H4 (cell line): Measurements from ENCODE around the gene ARFRP1. TPM values are rescaled to one million over a fixed set of nuclear protein-coding genes. Genes with fewer than 3 reads are reported as not detected.
A peak's percentile ranks its signal among the peaks of the same experiment; 100 is the strongest.

Experiments used
- DNase-seq: peaks from one replicate; pipeline ENCODE4 v3.0.0-alpha.2; 2015; ENCODE audit warnings: low spot score
- total RNA-seq: library from RNA; depleted of rRNA; stranded (reverse); fragments of >200 nt; shearing (Covaris generic); gene quantifications from 2 replicates; pipeline ENCODE4 v1.2.3, GENCODE V29; 2014

The ARFRP1 gene
- total RNA-seq, 1 experiment from 2014 or later, result 24.6 TPM

DNA sequence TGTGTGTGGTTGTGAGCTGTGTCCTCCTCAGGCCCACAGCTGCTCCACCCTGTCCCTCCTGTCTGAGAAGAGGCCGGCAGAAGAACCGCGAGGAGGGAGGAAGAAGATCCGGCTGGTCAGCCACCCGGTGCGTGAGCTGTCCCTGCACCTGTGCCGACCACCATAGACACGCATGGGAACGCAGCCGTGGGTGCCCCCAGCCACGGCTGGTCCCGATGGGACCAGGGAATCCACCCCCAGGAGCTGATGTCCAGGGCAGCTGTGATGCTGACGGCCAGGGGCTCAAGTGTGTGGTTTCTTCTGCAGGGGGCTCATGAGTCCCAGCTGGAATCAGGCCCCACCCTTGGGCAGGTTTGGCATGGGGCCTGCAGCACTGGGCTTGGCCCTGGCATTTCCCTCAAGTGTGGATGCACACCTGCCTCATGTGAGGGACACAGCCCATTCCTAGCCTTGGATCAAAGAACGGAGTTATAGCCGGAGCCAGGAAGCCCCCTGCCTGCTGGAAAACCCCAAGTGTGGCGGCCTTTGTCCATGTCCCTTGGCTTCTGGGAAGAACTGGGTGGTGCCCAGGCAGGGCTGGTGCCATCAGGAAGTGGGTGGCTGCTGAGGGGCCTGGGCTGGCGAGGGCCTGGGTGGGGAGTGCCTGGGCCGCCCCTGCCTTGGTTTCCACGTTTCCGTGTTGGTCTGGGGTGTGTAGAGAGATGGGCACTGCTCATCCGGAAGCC, 15.9 kb downstream of the ARFRP1 start:
- DNase-seq, result no peak

DNA sequence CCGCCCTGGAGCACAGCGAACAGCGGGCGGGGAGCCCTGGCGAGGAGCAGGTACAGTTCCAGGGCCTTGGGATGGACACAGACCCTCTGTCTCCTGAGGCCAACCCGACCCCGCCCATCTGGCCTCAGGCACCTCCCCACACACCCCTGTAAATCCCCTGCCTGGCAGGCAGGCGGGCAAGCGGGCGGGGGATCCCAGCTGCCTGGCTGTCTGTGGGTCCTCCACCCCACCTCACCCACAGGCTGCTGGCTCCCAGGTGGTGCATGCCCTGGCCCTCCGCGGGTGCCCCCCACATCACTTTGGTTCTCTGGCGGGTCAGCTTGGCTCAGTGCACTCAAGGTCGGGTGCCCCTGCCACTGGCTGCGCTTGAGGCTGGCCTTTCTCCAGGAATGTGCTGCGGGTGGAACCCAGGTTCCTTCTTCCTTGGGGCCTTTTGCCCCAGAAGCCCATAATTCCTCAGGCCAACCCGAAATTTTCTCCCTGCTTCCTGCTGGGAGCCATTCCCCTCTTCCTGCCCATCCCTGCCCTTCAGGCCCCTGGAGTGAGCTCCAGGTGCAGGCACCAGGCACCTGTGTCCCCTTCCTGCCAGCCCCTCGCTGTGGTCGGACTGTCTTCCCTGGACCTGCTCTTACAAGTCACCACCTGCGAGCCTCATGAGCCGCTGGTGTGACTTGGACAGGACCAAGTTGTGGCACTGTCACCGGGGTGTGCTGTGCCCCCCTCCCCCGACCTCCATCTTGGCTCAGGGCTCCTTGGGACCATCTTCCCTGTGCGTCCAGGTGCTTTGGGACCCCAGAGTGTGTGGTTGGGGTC, 16.7 kb downstream of the ARFRP1 start:
- DNase-seq, result no peak

DNA sequence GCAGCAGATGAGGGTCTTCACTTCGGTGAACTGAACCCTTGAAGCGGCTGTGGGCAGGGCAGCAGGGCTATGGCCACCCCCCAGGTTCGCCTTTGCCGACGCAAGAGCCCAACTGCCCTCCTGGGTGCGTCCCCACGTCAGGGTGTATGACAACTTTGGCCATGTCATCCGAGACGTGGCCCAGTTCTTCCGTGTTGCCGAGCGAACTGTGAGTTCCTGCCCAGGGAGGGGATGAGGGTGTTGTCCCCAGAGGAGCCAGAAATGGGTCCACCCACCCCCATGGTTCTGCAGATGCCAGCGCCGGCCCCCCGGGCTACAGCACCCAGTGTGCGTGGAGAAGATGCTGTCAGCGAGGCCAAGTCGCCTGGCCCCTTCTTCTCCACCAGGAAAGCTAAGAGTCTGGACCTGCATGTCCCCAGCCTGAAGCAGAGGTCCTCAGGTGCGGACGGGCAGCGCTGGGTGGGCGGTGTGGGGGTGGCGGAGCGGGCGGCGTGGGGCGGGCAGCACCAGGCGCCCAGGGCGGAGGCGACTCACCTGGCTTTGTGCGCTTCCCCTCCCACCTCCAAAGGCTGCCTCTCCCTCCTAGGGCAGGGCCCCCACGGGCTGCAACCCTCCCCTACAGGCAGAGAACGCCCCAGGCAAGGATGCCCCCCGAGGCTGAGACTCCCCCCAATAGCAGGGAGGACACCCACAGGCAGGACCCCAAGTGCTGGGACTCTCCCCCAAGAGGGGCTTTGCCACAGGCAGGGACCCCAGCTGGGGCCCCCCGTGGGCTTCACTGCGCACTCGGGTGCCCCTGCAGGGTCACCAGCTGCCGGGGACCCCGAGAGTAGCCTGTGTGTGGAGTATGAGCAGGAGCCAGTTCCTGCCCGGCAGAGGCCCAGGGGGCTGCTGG, 17.5 kb downstream of the ARFRP1 start:
- DNase-seq, result no peak

DNA sequence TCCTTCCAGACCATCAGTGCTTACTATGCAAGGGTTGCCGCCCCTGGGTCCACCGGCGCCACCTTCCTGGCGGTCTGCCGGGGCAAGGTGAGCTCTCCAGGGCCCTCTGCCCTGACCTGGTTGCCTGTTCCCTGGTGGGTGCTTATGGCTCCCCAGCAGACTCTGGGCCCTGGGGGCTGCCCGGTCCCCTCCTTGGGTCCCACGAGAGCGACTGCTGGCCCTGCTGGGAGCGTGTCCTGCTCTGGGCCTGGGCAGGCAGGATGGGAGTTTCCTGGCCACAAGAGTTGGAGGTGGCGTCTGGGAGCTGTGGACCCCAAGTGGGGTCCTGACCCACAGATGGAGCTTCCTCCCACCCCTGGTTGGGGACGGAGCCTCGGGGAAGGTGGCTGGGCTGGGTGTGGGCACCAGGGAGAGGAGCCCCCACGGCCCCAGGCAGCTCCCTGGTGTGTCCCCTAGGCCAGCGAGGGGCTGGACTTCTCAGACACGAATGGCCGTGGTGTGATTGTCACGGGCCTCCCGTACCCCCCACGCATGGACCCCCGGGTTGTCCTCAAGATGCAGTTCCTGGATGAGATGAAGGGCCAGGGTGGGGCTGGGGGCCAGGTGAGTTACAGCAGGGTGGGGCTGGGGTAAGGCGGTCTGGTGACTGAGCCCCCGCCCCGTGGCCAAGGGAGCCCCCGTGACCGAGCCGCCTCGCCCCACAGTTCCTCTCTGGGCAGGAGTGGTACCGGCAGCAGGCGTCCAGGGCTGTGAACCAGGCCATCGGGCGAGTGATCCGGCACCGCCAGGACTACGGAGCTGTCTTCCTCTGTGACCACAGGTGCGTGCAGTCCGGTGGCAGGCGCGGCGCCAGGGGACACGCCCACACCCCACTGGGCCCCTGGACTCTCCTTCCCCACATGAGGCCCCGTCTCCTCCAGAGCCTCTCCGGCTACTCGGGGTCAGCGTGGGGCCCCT, 18.5 kb downstream of the ARFRP1 start:
- no peak for DNase-seq

DNA sequence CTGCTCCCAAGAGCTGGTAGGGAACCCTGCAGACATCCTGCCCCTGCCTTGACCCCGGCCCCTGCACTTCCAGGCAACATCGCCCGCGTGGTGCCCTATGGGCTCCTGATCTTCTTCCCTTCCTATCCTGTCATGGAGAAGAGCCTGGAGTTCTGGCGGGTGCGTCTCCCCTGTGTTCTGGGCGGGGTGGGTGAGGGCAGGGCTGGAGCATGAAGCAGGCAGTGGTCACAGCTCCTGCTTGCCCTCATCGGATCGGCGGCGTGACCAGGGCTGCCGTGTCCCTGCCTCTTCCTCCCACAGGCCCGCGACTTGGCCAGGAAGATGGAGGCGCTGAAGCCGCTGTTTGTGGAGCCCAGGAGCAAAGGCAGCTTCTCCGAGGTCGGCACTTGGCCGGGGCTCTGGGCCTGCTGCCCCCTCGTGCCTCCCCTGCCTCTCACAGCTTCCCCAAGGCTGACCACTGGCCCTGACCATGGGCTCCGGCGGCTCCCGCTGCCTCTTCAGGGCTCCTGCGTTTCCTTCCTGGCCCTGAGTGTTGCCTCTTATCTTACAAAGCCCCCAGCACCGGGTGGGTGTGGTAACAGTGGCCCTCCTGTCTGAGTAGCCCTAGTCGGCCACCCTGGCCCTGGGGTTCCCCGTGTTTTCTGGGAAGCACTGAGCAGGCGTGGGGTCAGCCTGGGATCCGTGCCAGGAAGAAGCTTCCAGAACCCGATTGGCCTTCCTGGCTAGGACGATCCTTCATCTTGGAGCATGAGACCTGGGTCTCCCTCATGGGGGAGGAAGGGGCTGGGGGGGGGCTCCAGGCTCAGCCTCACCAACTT, 19.3 kb downstream of the ARFRP1 start:
- no peak for DNase-seq

DNA sequence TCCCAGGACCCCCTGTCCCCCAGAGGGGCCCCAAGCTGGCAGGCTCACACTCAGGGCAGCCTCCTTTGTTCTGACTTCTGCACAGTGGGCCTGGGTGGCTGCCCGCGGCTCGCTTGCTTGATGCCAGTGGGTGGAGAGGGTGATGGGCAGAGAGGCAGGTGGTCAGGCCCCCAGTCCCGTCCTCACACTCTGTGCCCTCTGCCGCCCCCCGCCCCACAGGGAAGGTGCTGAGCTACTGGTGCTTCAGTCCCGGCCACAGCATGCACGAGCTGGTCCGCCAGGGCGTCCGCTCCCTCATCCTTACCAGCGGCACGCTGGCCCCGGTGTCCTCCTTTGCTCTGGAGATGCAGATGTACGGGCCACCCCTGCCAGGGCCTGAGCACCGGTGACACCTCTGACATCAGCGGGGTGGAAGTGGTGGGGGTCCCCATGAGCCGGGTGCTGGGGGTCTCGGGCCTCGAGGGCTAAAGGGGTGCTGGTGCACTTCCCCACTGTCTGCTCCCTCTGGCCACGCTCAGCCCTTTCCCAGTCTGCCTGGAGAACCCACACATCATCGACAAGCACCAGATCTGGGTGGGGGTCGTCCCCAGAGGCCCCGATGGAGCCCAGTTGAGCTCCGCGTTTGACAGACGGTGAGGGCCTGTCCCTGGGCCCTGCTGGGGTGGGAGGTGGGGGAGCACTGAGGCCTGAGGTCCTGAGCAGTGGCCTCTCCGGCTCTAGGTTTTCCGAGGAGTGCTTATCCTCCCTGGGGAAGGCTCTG, 20.2 kb downstream of the ARFRP1 start:
- DNase-seq, result no peak

DNA sequence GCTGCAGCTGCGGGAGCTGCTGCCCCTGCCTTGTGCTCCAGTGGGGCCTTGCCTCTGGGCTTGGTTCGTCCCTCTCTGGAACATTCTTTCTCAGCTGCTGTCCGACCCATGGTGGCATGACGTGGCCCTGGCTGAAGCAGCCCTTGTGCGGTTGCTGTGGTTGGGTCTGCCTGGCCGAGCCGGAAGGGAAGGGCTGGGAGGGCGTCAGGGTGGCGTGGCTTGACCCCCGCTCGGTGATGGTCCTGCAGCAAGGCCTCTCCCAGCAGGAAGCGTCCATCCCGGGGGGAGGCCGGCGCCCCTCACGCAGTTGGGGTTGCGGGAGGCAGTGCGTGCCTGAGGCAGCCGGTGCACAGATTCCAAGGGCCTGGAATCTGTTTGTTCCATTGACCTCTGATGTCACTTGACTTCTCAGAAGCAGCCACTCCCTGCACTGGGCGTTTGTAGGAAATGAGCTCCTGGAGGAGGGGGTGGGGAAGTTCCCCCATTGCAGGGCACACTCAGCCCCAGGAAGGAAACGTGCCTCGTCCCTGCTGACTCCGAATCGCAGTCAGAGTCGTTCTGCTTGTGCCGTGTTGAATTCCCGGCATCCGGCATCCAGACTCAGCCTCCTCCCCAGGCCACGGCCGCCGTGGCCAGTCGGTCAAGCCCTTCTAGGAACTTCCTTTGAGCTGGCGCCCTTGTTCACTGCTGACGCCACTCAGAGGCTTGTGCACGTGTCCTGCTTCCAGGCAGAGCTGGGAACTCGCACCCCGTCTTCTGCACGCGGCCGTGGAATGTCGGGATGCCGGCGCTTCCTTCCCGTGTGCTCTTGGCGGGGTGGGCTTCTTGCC, 21.1 kb downstream of the ARFRP1 start:
- no peak for DNase-seq

DNA sequence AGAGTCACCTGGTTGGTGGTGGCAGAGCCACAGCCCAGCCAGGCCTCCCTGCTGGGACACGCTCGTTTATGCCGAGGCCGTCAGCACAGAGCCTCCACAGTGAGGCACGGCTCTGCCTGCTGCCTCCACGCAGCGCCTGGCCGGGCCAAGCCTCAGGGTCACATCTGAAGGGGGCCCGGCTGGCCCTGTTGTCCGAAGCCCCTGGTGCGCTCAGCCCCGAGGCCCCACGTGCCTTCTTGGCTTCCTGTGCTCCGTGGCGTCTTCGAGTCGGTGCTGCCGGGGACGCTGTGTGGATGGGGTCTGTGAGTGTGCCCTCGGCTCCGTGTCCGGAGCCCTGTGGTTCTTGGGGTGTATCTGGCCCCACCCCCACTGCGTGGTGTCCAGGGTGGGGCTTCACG, 21.7 kb downstream of the ARFRP1 start:
- no peak for DNase-seq

DNA sequence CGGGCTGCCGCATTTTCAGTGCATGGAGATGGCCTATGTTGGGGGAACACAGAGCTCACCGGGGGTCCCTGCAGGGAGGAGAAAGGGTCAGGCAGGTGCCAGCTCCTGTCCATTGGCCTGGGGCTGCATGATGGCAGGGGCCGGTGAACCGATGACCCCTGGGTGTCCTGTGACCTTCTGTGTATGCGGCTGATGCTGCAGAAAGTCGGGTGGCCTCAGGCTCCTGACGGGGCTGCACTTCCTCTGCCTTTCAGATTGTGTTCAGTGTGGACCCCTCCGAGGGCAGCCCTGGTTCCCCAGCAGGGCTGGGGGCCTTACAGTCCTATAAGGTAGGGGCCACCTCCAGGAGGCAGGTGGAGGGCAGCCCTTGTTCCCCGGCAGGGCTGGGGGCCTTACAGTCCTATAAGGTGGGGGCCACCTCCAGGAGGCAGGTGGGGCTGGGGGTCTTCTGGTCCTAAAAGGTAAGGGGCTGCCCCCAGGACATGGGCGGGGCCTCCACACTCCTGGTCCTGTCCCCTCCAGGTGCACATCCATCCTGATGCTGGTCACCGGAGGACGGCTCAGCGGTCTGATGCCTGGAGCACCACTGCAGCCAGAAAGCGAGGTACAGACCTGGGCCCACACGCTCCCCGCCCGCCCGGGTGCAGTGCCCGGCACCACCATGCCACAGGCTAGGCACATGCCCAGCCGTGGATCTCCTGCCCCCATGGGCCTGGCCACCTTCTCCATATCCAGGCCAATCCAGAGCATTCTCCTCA, 22.3 kb downstream of the ARFRP1 start:
- no peak for DNase-seq

DNA sequence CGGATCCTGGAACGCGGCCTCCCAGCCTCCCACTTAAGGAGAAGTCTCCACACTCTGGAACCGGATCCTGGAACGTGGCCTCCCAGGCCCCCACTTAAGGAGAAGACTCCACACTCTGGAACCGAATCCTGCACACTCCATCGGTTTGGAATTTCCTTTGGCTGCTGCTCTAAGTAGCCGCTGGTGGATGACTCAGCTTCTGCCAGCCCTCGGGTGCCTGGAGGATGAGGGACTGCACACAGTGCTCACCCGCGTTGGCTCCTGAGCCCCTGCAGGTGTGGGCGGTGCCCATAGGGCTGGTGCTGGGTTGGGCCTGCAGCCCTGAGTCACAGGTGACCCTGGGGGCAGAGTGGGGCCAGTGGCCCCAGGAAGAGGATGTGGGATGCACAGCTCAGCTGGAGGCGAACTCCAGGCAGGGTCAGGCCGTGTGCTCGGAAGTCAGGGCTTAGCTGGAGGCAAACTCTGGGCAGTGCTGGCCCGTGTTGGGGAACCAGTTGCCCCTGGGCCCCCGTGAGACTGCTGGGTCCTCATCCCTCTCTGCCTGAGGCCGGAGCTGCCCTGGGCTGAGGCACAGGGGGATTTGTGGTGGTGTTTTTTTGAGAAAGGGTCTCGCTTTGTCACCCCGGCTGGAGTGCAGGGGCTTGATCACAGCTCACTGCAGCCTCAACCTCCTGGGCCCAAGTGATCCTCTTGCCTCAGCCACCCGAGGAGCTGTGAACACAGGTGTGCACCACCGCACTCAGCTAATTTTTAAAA, 25.2 kb downstream of the ARFRP1 start:
- peak; percentile 98 for DNase-seq

DNA sequence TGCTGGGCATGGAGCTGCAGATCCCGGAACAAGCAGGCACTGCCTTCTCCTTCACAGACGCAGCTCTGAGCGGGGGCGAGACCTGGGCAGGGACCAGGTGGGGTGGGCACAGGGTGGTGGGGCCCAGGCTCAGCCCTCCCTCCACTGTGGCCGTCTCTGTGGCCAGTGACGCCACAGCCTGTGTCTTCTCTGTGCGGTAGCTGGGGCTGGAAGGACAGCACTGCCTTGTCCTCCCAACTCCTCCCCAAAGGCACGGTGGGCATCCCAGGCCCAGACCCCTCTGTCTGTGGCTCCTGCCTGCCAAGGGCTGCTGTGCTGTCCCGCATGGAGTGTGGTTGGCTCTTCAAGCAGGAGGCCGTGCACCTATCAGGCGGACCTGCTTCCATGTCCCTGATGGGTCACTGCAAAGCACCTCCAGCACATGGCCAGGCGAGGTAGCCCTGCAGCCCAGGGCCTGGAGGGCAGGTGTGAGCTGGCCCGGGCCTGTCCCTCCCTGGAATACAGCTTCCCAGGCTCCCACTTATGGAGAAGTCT, 26.1 kb downstream of the ARFRP1 start:
- no peak for DNase-seq

DNA sequence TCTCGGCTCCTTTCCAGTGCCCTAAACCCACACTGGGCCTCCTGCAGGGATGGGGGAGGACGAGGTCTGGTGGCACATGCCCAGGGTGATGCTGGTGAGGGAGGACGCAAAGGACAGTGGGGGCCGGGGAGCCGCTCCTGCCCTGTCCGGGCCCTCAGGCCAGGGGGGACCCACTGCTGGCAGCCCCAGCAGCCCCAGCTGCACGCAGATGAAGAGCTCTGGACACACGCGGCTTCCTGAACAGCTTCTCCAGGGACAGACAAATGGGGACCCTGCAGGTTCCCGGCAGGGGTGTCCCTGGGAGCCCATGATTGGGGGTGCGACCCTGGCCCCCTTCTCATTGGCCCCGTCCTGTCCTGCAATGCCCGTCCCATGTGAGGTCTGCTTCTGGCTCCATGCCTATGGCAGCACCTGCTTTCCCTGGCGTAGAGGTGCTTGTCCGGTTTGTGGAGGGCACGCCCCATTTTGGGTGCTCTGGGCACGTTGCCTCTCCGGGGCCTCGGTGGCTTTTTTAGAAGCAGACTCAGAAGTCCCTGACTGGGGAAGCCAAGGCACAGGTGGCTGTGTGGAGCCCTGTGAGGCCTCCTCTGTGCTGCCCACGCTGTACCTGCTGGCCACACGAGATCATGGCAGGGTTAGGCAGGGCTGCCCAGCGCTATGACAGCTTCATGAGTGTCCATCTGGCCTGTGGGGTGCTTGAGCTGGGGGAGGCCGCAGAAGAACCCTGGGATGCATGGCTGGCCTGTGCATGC, 26.7 kb downstream of the ARFRP1 start:
- DNase-seq, result no peak

DNA sequence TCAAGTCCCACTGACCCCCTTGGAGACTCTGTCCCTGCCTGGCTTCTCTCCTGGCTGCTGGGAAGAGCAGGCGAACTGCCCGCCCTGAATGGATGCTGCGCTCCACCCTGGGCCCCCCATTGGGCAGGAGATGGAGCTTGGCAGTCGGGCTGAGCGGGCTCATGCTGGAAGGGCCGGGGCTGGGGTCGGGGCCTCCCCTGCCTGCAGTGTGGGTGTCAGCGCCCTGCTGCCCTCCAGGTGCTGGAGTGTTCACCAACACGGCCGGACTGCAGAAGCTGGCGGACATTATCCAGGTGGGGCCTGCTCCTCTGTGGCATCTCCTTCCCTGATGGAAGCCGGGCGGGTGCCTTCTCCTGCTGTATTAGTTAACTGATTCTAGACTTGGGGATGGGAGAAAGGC, 27.3 kb downstream of the ARFRP1 start:
- no peak for DNase-seq

DNA sequence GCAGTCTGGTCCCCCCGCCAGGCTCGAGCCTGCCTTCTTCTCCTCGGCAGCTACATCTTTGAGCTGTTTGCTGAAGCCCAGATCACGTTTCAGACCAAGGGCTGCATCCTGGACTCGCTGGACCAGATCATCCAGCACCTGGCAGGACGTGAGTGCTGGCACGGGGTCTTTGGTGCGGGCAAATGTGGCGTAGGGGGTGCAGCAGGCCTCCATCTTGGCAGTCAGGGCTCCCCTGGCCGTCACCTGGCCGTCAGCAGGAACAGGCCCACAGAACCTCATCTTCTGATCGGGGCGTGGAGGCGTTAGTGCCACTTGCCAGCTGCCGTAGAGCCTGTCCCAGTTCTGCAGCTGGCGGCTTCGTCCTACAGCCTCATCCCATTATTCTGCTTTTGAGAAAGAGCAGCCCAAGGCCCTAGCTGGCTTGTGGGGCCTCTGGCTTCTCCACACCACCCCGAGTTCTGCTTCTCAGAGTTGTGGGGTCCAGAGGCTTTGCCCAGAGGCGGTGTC, 27.9 kb downstream of the ARFRP1 start:
- no peak for DNase-seq

DNA sequence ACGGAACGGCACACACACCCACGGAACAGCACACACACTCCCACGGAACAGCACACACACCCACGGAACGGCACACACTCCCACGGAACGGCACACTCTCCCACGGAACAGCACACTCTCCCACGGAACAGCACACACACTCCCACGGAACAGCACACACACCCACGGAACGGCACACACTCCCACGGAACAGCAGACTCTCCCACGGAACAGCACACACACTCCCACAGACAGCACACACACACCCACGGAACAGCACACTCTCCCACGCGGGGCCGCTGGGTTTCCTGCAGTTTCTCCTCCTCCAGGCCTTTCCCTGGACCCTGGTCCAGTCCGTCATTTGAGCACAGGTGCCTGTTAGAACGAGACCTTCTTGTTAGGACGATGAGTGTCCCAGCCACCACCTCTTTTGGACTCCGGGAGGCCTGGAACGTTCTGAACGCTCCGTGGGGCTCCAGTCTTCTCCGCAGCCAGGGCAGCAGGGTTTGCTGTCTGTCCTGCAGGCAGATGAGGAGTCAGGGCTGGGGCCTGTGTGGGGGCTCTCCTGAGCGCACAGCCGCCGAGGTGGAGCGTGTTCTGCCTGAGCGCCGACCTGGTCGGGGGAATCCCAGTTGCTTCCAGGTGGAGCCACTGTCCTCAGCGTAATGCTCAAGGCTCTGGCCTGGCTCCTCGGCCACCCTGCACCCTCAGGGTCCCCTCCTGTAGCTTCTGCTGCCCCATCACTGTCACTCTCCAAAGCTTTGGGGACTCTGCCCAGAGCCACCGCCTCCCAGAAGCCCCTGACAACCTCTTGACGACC, 28.9 kb downstream of the ARFRP1 start:
- DNase-seq, result no peak
